GM12878 (cell line): Measurements from ENCODE around the gene ABCF3. TPM values are rescaled to one million over a fixed set of nuclear protein-coding genes. Genes with fewer than 3 reads are reported as not detected.

Source experiments
- ATAC-seq: fragments of 200-7000 bp; cut with Tn5 transposase; 3 replicates; pipeline ENCODE4 v1.9.1; 2020; ENCODE audit warnings: mild to moderate bottlenecking, moderate library complexity
- BruUV-seq: library from RNA; stranded (reverse); fragments of 400-500 nt; replicated peaks from 2 replicates; lab custom pipeline; 2021; lab: Mats Ljungman, UMichigan
- CTCF ChIA-PET: fragments of 300-600 bp; sonication (Branson Sonifier 250); formaldehyde crosslinking; extraction: SDS; loops from one replicate; lab custom pipeline; 2021; ENCODE audit warnings: inconsistent platforms; lab: Yijun Ruan, JAX
- POLR2A ChIA-PET: fragments of 350-600 bp; formaldehyde crosslinking; extraction: SDS; loops from one replicate; lab custom pipeline; 2021; ENCODE audit warnings: inconsistent platforms; lab: Charles Lee
- RAD21 ChIA-PET: fragments of 300-600 bp; sonication (Branson Sonifier 250); formaldehyde crosslinking; loops from one replicate; lab custom pipeline; 2023; ENCODE audit warnings: antibody characterized with exemption; ENCODE audit not compliant: unreplicated experiment; lab: Charles Lee
- SMC1A ChIA-PET: fragments of 300-600 bp; sonication (Branson Sonifier 250); formaldehyde crosslinking; loops from one replicate; lab custom pipeline; 2023; ENCODE audit not compliant: unreplicated experiment, uncharacterized antibody; lab: Charles Lee
- DNase-seq: peaks from one replicate; pipeline ENCODE4 v3.0.0-alpha.2; 2011; ENCODE audit warnings: low read depth, low spot score
- FAIRE-seq: peaks from 3 replicates; lab custom pipeline; 2011; peaks lifted over from hg19 to GRCh38; lab: Jason Lieb, UNC
- H2AFZ ChIP-seq: 2 replicates; pipeline ENCODE4 v1.6.0; 2011; ENCODE audit warnings: low read depth, low read length, control low read depth; ENCODE audit not compliant: control insufficient read depth
- H3K27ac ChIP-seq: 2 replicates; pipeline ENCODE4 v1.5.1; 2011; ENCODE audit warnings: control low read depth; ENCODE audit not compliant: control insufficient read depth, insufficient read depth
- H3K27me3 ChIP-seq, 2 experiments: replicated peaks in 1 of 2; 2 replicates each; pipeline versions ENCODE4 v1.6.0 to v1.6.1; 2011; ENCODE audit warnings: low read length in 1 of 2; ENCODE audit not compliant: control insufficient read depth in 2 of 2, insufficient read depth in 2 of 2
- H3K36me3 ChIP-seq, 2 experiments: 2 replicates each; pipeline ENCODE4 v1.5.1; 2011; ENCODE audit warnings: low read length in 1 of 2; ENCODE audit not compliant: control insufficient read depth in 2 of 2, insufficient read depth in 2 of 2
- H3K4me1 ChIP-seq: 2 replicates; pipeline ENCODE4 v1.6.1; 2011; ENCODE audit warnings: mild to moderate bottlenecking, low read length, moderate library complexity, mixed read lengths; ENCODE audit not compliant: control insufficient read depth, insufficient read depth
- H3K4me2 ChIP-seq: 2 replicates; pipeline ENCODE4 v1.6.0; 2011; ENCODE audit warnings: control low read depth; ENCODE audit not compliant: control insufficient read depth, insufficient read depth
- H3K4me3 ChIP-seq: fragments of 200-600 bp; sonication (generic); 2 replicates; pipeline ENCODE4 v1.5.1; 2016
- H3K79me2 ChIP-seq: 2 replicates; pipeline ENCODE4 v1.6.0; 2011; ENCODE audit warnings: low read length; ENCODE audit not compliant: control insufficient read depth, insufficient read depth
- H3K9ac ChIP-seq: 2 replicates; pipeline ENCODE4 v1.8.0; 2011; ENCODE audit warnings: low read length, control low read depth, mixed read lengths; ENCODE audit not compliant: control insufficient read depth, insufficient read depth
- H3K9me3 ChIP-seq: replicated peaks from 3 replicates; pipeline ENCODE4 v1.5.1; 2011; ENCODE audit warnings: mild to moderate bottlenecking, low read length; ENCODE audit not compliant: control insufficient read depth, insufficient read depth
- H4K20me1 ChIP-seq: 2 replicates; pipeline ENCODE4 v1.6.0; 2011; ENCODE audit not compliant: control insufficient read depth, insufficient read depth
- BCLAF1 ChIP-seq: fragments of 450-650 bp; IDR thresholded peaks from 2 replicates; pipeline ENCODE4 v1.6.1; 2017; ENCODE audit warnings: antibody characterized with exemption, mild to moderate bottlenecking, moderate library complexity
- CHD2 ChIP-seq: IDR thresholded peaks from 2 replicates; pipeline ENCODE4 v1.6.1; 2011; ENCODE audit warnings: low read depth, low read length, improper control_type of control experiment, borderline replicate concordance
- CREB1 ChIP-seq: IDR thresholded peaks from 2 replicates; pipeline ENCODE4 v1.6.1; 2012; ENCODE audit warnings: low read depth, mild to moderate bottlenecking, inconsistent platforms
- FOS ChIP-seq: IDR thresholded peaks from 3 replicates; pipeline ENCODE4 v1.6.1; 2011; ENCODE audit warnings: borderline replicate concordance; ENCODE audit not compliant: insufficient read length; ENCODE audit errors: extremely low read depth
- HDGF ChIP-seq: fragments of 450-650 bp; IDR thresholded peaks from 2 replicates; pipeline ENCODE4 v1.6.1; 2016; ENCODE audit warnings: antibody characterized with exemption
- IRF5 ChIP-seq: fragments of 450-650 bp; IDR thresholded peaks from 2 replicates; pipeline ENCODE4 v1.6.1; 2017; ENCODE audit warnings: borderline replicate concordance
- KLF5 ChIP-seq: fragments of 450-650 bp; IDR thresholded peaks from 2 replicates; pipeline ENCODE4 v1.6.1; 2014; ENCODE audit warnings: mild to moderate bottlenecking; ENCODE audit not compliant: partially characterized antibody
- MYB ChIP-seq: fragments of 150-350 bp; IDR thresholded peaks from 2 replicates; pipeline ENCODE4 v1.6.1; 2014; ENCODE audit warnings: mild to moderate bottlenecking, low read depth, low read length, borderline replicate concordance
- NR2C2 ChIP-seq: IDR thresholded peaks from 2 replicates; pipeline ENCODE4 v1.6.1; 2011; ENCODE audit warnings: borderline replicate concordance, low read depth; ENCODE audit not compliant: control insufficient read depth, insufficient read length
- POLR2AphosphoS2 ChIP-seq: IDR thresholded peaks from 2 replicates; pipeline ENCODE4 v1.6.1; 2011; ENCODE audit warnings: low read depth, mild to moderate bottlenecking, low read length, improper control_type of control experiment, moderate library complexity
- RAD21 ChIP-seq: IDR thresholded peaks from 2 replicates; pipeline ENCODE4 v1.6.1; 2011; ENCODE audit warnings: mild to moderate bottlenecking, low read depth, low read length, moderate library complexity; ENCODE audit not compliant: insufficient read depth
- SIN3A ChIP-seq: IDR thresholded peaks from 2 replicates; pipeline ENCODE4 v1.6.1; 2012; ENCODE audit warnings: low read depth, low read length, improper control_type of control experiment
- SMAD1 ChIP-seq: fragments of 450-650 bp; IDR thresholded peaks from 2 replicates; pipeline ENCODE4 v1.6.1; 2018; ENCODE audit warnings: mild to moderate bottlenecking, low read depth; ENCODE audit not compliant: partially characterized antibody
- SUZ12 ChIP-seq: fragments of 200-600 bp; sonication (generic); IDR thresholded peaks from one replicate; pipeline ENCODE4 v1.6.1; 2018; ENCODE audit warnings: antibody characterized with exemption, mild to moderate bottlenecking; ENCODE audit not compliant: unreplicated experiment
- TCF3 ChIP-seq: IDR thresholded peaks from 2 replicates; pipeline ENCODE4 v1.6.1; 2012; ENCODE audit warnings: low read depth, mild to moderate bottlenecking, low read length, borderline replicate concordance; ENCODE audit not compliant: insufficient read depth
- USF2 ChIP-seq: IDR thresholded peaks from 2 replicates; pipeline ENCODE4 v1.6.1; 2011; ENCODE audit warnings: low read depth, low read length, improper control_type of control experiment, borderline replicate concordance
- WGBS: methylation state at CpG from one replicate; pipeline ENCODE4 v1.1.6; 2016; ENCODE audit warnings: low lambda C conversion rate; ENCODE audit not compliant: insufficient replicate concordance, insufficient coverage; ENCODE audit errors: missing lambda C conversion rate; 5-methylcytosine and 5-hydroxymethylcytosine counted together
- in situ Hi-C: fragments of 300-500 bp; cut with MboI; formaldehyde crosslinking; loops from 9 replicates; pipeline ENCODE4 v1.14.3; 2018; ENCODE audit warnings: mixed read lengths
- intact Hi-C: fragments of 100-400 bp; cut with micrococcal nuclease; formaldehyde crosslinking; loops from one replicate; pipeline ENCODE4 v1.14.2; 2022; ENCODE audit not compliant: unreplicated experiment
- polyA plus RNA-seq, 11 experiments: library from polyadenylated mRNA; depleted of rRNA in 4 of 11; unstranded in 6 of 11; stranded (reverse) in 5 of 11; fragments of >200 nt; fragmentation: Nextera tagmentation in 4 of 11; fragmentation: Illumina TruSeq in 1 of 11; extraction: Ambion mirVana in 4 of 11; extraction: Trizol in 1 of 11; gene quantifications; 1 replicate in 1 of 11; 2 replicates in 10 of 11; pipeline versions ENCODE4 v1.2.1 to v1.2.3, GENCODE V29; 2011 to 2016; ENCODE audit warnings: inconsistent platforms in 2 of 11, missing spikeins in 2 of 11, low read depth in 1 of 11
- total RNA-seq, 4 experiments: library from RNA; depleted of rRNA in 3 of 4; stranded (reverse); fragments of >200 nt in 3 of 4; fragmentation: Illumina TruSeq in 1 of 4; extraction: Trizol in 1 of 4; gene quantifications; 2 replicates each; pipeline versions ENCODE4 v1.2.1 to v1.2.3, GENCODE V29; 2013 to 2021

Gene ABCF3
- total and polyA plus RNA-seq, 10 of the 15 experiments (the other 5 are each of a cell fraction or from before 2014, with no cell fraction given): 6.1 to 71.3 (median 46.9) TPM

GRCh38 chr3:184164648-184165330, 21.2 kb upstream of the ABCF3 start:
- H3K27me3 ChIP-seq: no peaks in the 10 kb centered on the region
- no peak for TF ChIP-seq NR2C2
- no peak for TF ChIP-seq RAD21
- TF ChIP-seq CREB1: no peak
- TF ChIP-seq POLR2AphosphoS2: no peak
- no peak for TF ChIP-seq BCLAF1
- TF ChIP-seq SIN3A: no peak
- no peak for TF ChIP-seq MYB
- TF ChIP-seq USF2: no peak
- no peak for TF ChIP-seq IRF5
- no peak for TF ChIP-seq TCF3
- TF ChIP-seq KLF5: no peak
- no peak for TF ChIP-seq FOS
- TF ChIP-seq CHD2: no peak
- no peak for TF ChIP-seq HDGF
- TF ChIP-seq SUZ12: no peak
- TF ChIP-seq SMAD1: no peak
- TF ChIP-seq, all 136 proteins: peak for 0
- Histone ChIP-seq H3K9ac (no peak overlapping the region), H3K4me3 (no peak overlapping the region), H3K4me1 (peaks cover 5% of the 10 kb centered on the region; the same call in 1 of the 2 replicates), H3K4me2 (no peak overlapping the region), H2AFZ (no peak overlapping the region), H3K9me3 (no peaks in the 10 kb centered on the region), H3K36me3 (peaks cover 8 to 17% of the 10 kb centered on the region in 2 experiments; a peak in 3 of 4 replicates), H3K79me2 (peaks cover 6% of the 10 kb centered on the region), H3K27ac (no peak overlapping the region), H4K20me1 (no peaks in the 10 kb centered on the region)
- in situ Hi-C loops: no loop called here
- ChIA-PET SMC1A (no interaction called here), POLR2A (interaction anchor here (0.5 to 0.6 kb wide), 2 partner anchors 9 to 184 kb away, joined by 4 to 5 read pairs; no protein-coding TSS in a partner anchor), RAD21 (no interaction called here), CTCF (interaction anchor here (1.5 kb wide), 1 partner anchor 8 kb away, joined by 3 read pairs; no protein-coding TSS in a partner anchor)
- intact Hi-C loops: no loop called here
- ATAC-seq (no peak), DNase-seq (no peak), FAIRE-seq (no peak)
- WGBS: 96% methylated on average over 16 of the region's 16 CpGs
- no TSS peak for BruUV-seq
